B cell (primary cell): ENCODE measurements around the gene NME7. TPM values are rescaled to one million over a fixed set of nuclear protein-coding genes. Genes with fewer than 3 reads are reported as not detected.

Experiments
- ATAC-seq: fragments of 200-7000 bp; cut with Tn5 transposase; one replicate; pipeline ENCODE4 v1.10.0; 2021; ENCODE audit warnings: low read depth, mild to moderate bottlenecking, moderate number of reproducible peaks, moderate library complexity
- CTCF ChIA-PET: fragments of 350-600 bp; sonication (Branson Sonifier 250); formaldehyde crosslinking; loops from one replicate; lab custom pipeline; 2021; ENCODE audit warnings: antibody characterized with exemption, inconsistent platforms; lab: Charles Lee
- POLR2A ChIA-PET: fragments of 350-600 bp; sonication (Branson Sonifier 250); formaldehyde crosslinking; loops from one replicate; lab custom pipeline; 2021; ENCODE audit warnings: antibody characterized with exemption; lab: Charles Lee
- DNase-seq: peaks from one replicate; pipeline ENCODE4 v3.0.0; 2013
- H2AFZ ChIP-seq: 2 replicates; pipeline ENCODE4 v1.6.1; 2012; ENCODE audit warnings: mild to moderate bottlenecking, low read depth, low read length; ENCODE audit not compliant: insufficient read depth, poor library complexity, severe bottlenecking
- H3K27ac ChIP-seq, 2 donors: 1 replicate in 1 of 2; 2 replicates in 1 of 2; pipeline ENCODE4 v1.5.1; 2012 to 2013; ENCODE audit warnings: low read length in 2 of 2, mild to moderate bottlenecking in 2 of 2, moderate library complexity in 1 of 2
- H3K27me3 ChIP-seq, 4 experiments: fragments of 200-600 bp in 1 of 4; sonication (generic) in 1 of 4; replicated peaks in 1 of 4; 1 replicate in 2 of 4; 2 replicates in 2 of 4; pipeline versions ENCODE4 v1.6.1 to v1.7.0; 2013 to 2016; ENCODE audit warnings: low read length in 3 of 4, mild to moderate bottlenecking in 2 of 4, mixed read lengths in 1 of 4, moderate library complexity in 1 of 4; ENCODE audit not compliant: insufficient read depth in 4 of 4, control insufficient read depth in 3 of 4; ENCODE audit errors: control extremely low read depth in 1 of 4
- H3K36me3 ChIP-seq, 2 experiments: replicated peaks in 1 of 2; 1 replicate in 1 of 2; 2 replicates in 1 of 2; pipeline versions ENCODE4 v1.6.1 to v1.7.1; 2013; ENCODE audit warnings: low read length in 1 of 2; ENCODE audit not compliant: insufficient read depth in 2 of 2, control insufficient read depth in 1 of 2; ENCODE audit errors: control extremely low read depth in 1 of 2, extremely low read depth in 1 of 2
- H3K4me1 ChIP-seq, 2 donors: fragments of 200-600 bp in 1 of 2; sonication (generic) in 1 of 2; 1 replicate in 1 of 2; 2 replicates in 1 of 2; pipeline versions ENCODE4 v1.5.1 to v1.6.1; 2013 to 2017; ENCODE audit warnings: low read length in 2 of 2; ENCODE audit not compliant: control insufficient read depth in 2 of 2, insufficient read depth in 2 of 2
- H3K4me2 ChIP-seq: replicated peaks from 2 replicates; pipeline ENCODE3; 2012; ENCODE audit warnings: mild to moderate bottlenecking, low read depth, low read length; ENCODE audit not compliant: poor library complexity, severe bottlenecking
- H3K4me3 ChIP-seq, 5 experiments: fragments of 200-600 bp in 1 of 5; sonication (generic) in 1 of 5; 1 replicate in 3 of 5; 2 replicates in 2 of 5; pipeline versions ENCODE4 v1.5.1 to v1.7.0; 2011 to 2016; ENCODE audit warnings: low read length in 4 of 5, mild to moderate bottlenecking in 4 of 5, low read depth in 2 of 5, control low read depth in 1 of 5, moderate library complexity in 1 of 5; ENCODE audit not compliant: insufficient read depth in 1 of 5; ENCODE audit errors: control extremely low read depth in 1 of 5, extremely low read depth in 1 of 5
- H3K79me2 ChIP-seq: fragments of 200-600 bp; sonication (generic); one replicate; pipeline ENCODE4 v1.6.0; 2016; ENCODE audit warnings: low read length; ENCODE audit not compliant: control insufficient read depth, insufficient read depth
- H3K9ac ChIP-seq: fragments of 200-600 bp; sonication (generic); 2 replicates; pipeline ENCODE4 v1.6.1; 2017; ENCODE audit warnings: mild to moderate bottlenecking, low read length, moderate library complexity
- H3K9me3 ChIP-seq, 3 donors: one replicate each; pipeline versions ENCODE4 v1.6.1 to v1.7.1; 2013; ENCODE audit warnings: low read length in 2 of 3; ENCODE audit not compliant: control insufficient read depth in 2 of 3, insufficient read depth in 1 of 3; ENCODE audit errors: control extremely low read depth in 1 of 3
- H4K20me1 ChIP-seq: 2 replicates; pipeline ENCODE4 v1.6.0; 2012; ENCODE audit warnings: mild to moderate bottlenecking, low read length; ENCODE audit not compliant: insufficient read depth, control insufficient read depth, poor library complexity, severe bottlenecking
- H3K27ac Mint-ChIP-seq: one replicate; pipeline ENCODE4 v1.8.0; 2021; ENCODE audit warnings: mixed read lengths
- H3K27me3 Mint-ChIP-seq: one replicate; pipeline ENCODE4 v1.8.0; 2021; ENCODE audit warnings: mixed read lengths
- H3K4me1 Mint-ChIP-seq: one replicate; pipeline ENCODE4 v1.8.0; 2021; ENCODE audit warnings: mixed read lengths
- H3K4me3 Mint-ChIP-seq: one replicate; pipeline ENCODE4 v1.8.0; 2021; ENCODE audit warnings: mixed read lengths
- H3K9me3 Mint-ChIP-seq: one replicate; pipeline ENCODE4 v1.8.0; 2022; ENCODE audit warnings: mixed read lengths; ENCODE audit not compliant: insufficient read depth
- EZH2 ChIP-seq: IDR thresholded peaks from 2 replicates; pipeline ENCODE4 v1.6.1; 2012; ENCODE audit warnings: borderline replicate concordance, low read depth, mild to moderate bottlenecking, moderate library complexity, low read length; ENCODE audit not compliant: insufficient read depth, poor library complexity, severe bottlenecking
- WGBS: methylation state at CpG from one replicate; pipeline ENCODE4 v1.1.5; 2013; ENCODE audit warnings: missing lambda C conversion rate; ENCODE audit not compliant: insufficient coverage; 5-methylcytosine and 5-hydroxymethylcytosine counted together
- intact Hi-C: fragments of 100-400 bp; cut with micrococcal nuclease; formaldehyde crosslinking; loops from one replicate; pipeline ENCODE4 v1.10.0; 2022
- polyA plus RNA-seq: library from polyadenylated mRNA; depleted of rRNA; stranded (reverse); fragments of >200 nt; gene quantifications from 2 replicates; pipeline ENCODE4 v1.2.3, GENCODE V29; 2012
- total RNA-seq, 2 donors: library from RNA; stranded (reverse); fragments of 120-200 nt in 1 of 2; gene quantifications; 1 replicate in 1 of 2; 2 replicates in 1 of 2; pipeline versions ENCODE4 v1.2.3 to v1.2.4, GENCODE V29; 2013 to 2022
- TF ChIP-seq, protein P1 (sequence below): fragments of 200-600 bp; IDR thresholded peaks from one replicate; pipeline ENCODE4 v1.8.0; 2022; ENCODE audit warnings: antibody characterized with exemption, mild to moderate bottlenecking

The NME7 gene
- total and polyA plus RNA-seq, 2 donors (not counting 1 experiment from before 2014, with no cell fraction given) = 3.3 to 14.3 TPM

DNA sequence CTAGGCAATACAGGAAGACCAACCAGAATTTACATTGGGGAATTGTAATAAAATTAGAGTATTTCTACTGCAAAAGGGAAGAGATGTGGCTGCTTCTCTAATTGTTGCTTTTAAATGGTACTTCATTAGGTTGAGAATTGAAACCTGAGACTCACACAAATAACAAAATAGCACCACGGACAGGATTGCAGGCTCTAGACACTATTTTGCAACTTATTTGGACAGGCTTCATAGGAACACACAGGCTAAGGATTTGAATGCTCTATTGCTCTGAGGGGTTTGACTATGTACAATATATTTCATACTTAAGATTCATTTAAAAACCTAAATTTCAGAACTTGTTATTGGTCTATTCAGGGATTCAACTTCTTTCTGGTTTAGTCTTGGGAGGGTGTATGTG lies 181.5 kb downstream of the NME7 start:
- Histone ChIP-seq H3K36me3 (no peaks in the 10 kb centered on the region), H3K4me1 (no peaks in the 10 kb centered on the region), H3K4me2 (no peak overlapping the region), H2AFZ (no peak overlapping the region), H3K79me2 (no peaks in the 10 kb centered on the region), H3K4me3 (no peak overlapping the region), H3K27ac (no peak overlapping the region), H3K9ac (no peak overlapping the region), H3K27me3 (no peaks in the 10 kb centered on the region), H3K9me3 (no peaks in the 10 kb centered on the region), H4K20me1 (no peaks in the 10 kb centered on the region)
- ATAC-seq (no peak), DNase-seq (no peak)
- ChIA-PET CTCF (no interaction called here), POLR2A (no interaction called here)
- Mint-ChIP-seq H3K9me3 (no peaks in the 10 kb centered on the region), H3K27me3 (no peaks in the 10 kb centered on the region), H3K4me1 (no peaks in the 10 kb centered on the region), H3K27ac (no peak overlapping the region), H3K4me3 (no peak overlapping the region)
- TF ChIP-seq, protein P1, sequence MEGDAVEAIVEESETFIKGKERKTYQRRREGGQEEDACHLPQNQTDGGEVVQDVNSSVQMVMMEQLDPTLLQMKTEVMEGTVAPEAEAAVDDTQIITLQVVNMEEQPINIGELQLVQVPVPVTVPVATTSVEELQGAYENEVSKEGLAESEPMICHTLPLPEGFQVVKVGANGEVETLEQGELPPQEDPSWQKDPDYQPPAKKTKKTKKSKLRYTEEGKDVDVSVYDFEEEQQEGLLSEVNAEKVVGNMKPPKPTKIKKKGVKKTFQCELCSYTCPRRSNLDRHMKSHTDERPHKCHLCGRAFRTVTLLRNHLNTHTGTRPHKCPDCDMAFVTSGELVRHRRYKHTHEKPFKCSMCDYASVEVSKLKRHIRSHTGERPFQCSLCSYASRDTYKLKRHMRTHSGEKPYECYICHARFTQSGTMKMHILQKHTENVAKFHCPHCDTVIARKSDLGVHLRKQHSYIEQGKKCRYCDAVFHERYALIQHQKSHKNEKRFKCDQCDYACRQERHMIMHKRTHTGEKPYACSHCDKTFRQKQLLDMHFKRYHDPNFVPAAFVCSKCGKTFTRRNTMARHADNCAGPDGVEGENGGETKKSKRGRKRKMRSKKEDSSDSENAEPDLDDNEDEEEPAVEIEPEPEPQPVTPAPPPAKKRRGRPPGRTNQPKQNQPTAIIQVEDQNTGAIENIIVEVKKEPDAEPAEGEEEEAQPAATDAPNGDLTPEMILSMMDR = no peak
- no peak for TF ChIP-seq EZH2
- intact Hi-C loops = no loop called here
- no CpG with 5 or more reads among the region's 1 CpG for WGBS

DNA sequence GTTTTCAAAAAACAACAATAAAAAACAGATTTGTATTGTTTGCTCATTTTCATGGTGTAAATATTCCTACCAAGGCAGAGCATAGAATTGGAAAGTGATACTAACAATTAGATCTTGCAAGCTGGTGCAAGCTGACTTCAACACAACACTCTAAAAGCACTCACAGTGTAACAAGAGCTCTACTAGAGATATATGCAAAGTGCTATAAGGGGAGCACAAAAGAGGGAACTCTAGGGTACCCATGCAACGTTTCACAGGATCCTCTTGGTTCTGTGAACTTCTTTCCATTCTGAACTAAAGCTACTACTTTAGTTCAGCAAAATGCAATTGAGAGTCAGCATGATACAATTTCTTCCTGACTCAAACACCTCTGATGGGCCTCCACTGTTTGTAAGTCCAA lies 182.8 kb downstream of the NME7 start:
- H3K9ac ChIP-seq = no peak overlapping the region
- no peaks in the 10 kb centered on the region for H4K20me1 ChIP-seq
- DNase-seq (no peak), ATAC-seq (no peak)
- no peaks in the 10 kb centered on the region for H3K27me3 ChIP-seq
- H3K36me3 ChIP-seq = no peaks in the 10 kb centered on the region
- ChIA-PET POLR2A (no interaction called here), CTCF (no interaction called here)
- H3K9me3 ChIP-seq = no peaks in the 10 kb centered on the region
- no peak for TF ChIP-seq EZH2
- TF ChIP-seq, protein P1 = no peak
- H3K4me3 Mint-ChIP-seq = no peak overlapping the region
- intact Hi-C loops = no loop called here
- H3K4me1 Mint-ChIP-seq = no peaks in the 10 kb centered on the region
- no peak overlapping the region for H3K27ac ChIP-seq
- H3K27ac Mint-ChIP-seq = no peak overlapping the region
- no peak overlapping the region for H2AFZ ChIP-seq
- no peak overlapping the region for H3K4me3 ChIP-seq
- 75% methylated on average over 1 of the region's 1 CpG for whole genome bisulfite sequencing
- no peaks in the 10 kb centered on the region for H3K27me3 Mint-ChIP-seq
- H3K9me3 Mint-ChIP-seq = no peaks in the 10 kb centered on the region
- no peaks in the 10 kb centered on the region for H3K4me1 ChIP-seq
- no peaks in the 10 kb centered on the region for H3K79me2 ChIP-seq
- no peak overlapping the region for H3K4me2 ChIP-seq
